Muscle layer of duodenum (tissue), 2 donors: ENCODE measurements around the gene ZCCHC24.
"Not testable (repeated sequence)": the region's sequence is repeated elsewhere in the genome, so short reads cannot be mapped to it uniquely, and the experiment has no call there.

Experiments used
- H3K27ac ChIP-seq: one replicate; pipeline ENCODE4 v1.7.0; 2013; ENCODE audit warnings: mild to moderate bottlenecking, low read length
- H3K27me3 ChIP-seq: one replicate; pipeline ENCODE4 v1.7.0; 2013; ENCODE audit warnings: low read depth, mild to moderate bottlenecking, control low read depth, low read length
- H3K36me3 ChIP-seq, 2 donors: one replicate each; pipeline ENCODE4 v1.7.0; 2013; ENCODE audit warnings: low read length in 2 of 2, control low read depth in 1 of 2, mild to moderate bottlenecking in 1 of 2; ENCODE audit not compliant: insufficient read depth in 2 of 2, control insufficient read depth in 1 of 2
- H3K4me1 ChIP-seq, 2 donors: one replicate each; pipeline ENCODE4 v1.7.0; 2013; ENCODE audit warnings: low read length in 2 of 2, mild to moderate bottlenecking in 2 of 2, control low read depth in 1 of 2, moderate library complexity in 1 of 2; ENCODE audit not compliant: insufficient read depth in 2 of 2, control insufficient read depth in 1 of 2
- H3K4me3 ChIP-seq, 2 donors: one replicate each; pipeline ENCODE4 v1.7.0; 2013; ENCODE audit warnings: low read length in 2 of 2, low read depth in 1 of 2, mild to moderate bottlenecking in 1 of 2
- H3K9me3 ChIP-seq, 2 donors: one replicate each; pipeline ENCODE4 v1.7.0; 2013; ENCODE audit warnings: low read length in 2 of 2, control low read depth in 1 of 2, mild to moderate bottlenecking in 1 of 2; ENCODE audit not compliant: control insufficient read depth in 1 of 2
- donor health status: healthy.

Gene ZCCHC24

DNA sequence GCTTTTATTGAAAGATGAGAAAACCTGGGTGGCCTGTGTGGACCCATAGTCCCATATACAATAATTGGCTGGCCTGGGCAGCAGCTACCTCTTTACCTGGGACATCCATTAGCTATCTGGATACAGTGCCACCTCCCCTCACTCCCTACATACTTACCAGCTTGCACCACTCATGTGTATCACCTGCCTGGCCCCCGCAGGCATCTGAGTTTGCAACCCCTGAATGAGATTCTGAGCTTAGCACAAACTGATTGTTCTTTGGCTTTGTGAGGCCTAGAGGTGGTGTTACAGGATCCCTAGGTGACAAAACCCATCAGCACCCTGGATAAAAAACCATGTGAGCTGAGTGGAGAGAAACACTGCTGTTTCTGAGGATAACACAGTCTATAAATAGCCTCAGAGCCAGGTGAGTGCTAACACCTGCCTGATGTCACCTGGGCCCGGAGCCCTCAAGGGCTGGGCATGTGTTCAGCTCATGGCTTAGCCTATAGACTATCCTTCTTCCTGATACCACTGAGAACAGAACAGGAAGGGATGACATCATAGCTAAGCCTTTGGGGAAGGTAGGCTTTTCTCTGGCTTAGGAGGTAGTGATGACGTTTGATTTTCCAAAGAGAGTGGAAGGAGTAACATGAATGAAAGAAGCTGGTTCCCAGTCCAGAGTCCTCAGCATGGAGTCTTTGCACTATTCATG is 100.8 kb downstream of the ZCCHC24 start:
- Histone ChIP-seq H3K4me3 (no peak overlapping the region), H3K27ac (no peak overlapping the region), H3K27me3 (no peaks in the 10 kb centered on the region), H3K4me1 (peaks cover 6 to 20% of the 10 kb centered on the region in 2 donors), H3K9me3 (no peaks in the 10 kb centered on the region), H3K36me3 (peaks cover 4% of the 10 kb centered on the region in 2 donors)

DNA sequence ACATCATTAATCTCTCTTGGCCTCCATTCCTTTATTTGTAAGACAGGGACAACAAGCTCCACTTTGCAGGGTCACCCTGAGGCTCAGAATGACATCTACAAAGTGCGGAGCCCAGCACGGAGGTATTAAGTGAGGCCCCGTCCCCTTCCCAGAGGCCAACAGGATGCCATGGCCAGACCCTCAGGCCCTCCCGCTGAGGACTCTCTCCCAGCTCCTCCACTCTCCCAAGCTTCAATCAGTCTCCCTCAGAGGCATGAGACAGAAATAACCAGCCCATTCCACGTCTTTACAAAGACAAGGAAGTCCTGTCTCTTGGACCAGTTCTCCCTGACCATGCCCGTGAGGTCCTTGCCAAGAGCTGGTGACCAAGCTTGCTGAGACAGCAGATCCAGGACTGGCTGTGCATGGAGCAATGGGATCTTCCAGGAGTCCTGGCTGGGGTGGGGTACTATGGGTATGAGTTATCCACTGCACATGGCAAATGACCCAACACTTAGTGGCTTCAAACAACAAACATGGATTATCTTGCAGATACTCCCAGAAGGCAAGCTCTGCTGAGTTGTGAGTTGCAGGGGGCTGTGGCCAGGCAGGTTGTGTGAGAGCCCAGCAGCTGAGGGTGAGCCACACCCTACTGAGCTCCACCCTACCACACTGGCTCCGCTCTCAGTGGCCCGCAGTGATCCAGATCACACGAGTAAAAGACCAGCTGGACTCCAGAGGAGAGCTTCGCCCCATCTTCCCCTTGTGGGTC is 102.4 kb downstream of the ZCCHC24 start:
- H3K4me1 ChIP-seq = peaks cover 0 to 7% of the 10 kb centered on the region in 2 donors
- no peak overlapping the region for H3K27ac ChIP-seq
- H3K4me3 ChIP-seq = no peak overlapping the region
- H3K27me3 ChIP-seq = no peaks in the 10 kb centered on the region
- no peaks in the 10 kb centered on the region for H3K9me3 ChIP-seq
- H3K36me3 ChIP-seq = no peaks in the 10 kb centered on the region

DNA sequence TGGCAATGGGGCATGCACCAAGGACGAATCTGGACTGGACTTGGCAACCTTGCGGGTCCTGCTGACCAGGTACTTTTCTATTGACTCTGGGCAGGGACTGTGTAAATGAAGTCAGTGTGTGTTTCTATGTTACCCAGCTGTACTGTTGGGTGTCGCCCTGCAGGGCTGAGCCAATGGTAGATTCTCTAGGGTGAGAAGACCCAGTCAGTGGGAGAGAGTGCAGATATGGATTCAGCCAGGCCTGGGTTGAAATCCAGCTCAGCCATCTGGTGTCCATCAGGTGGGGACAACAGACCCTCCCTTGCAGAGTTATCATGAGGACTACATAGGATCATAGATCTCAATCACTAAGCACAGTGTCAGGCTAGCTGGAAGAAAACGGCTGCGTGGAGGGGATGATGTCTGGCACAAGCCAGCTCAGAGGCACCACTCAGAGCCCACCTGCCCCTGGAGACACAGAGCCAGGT is 103.1 kb downstream of the ZCCHC24 start:
- Histone ChIP-seq H3K36me3 (no peaks in the 10 kb centered on the region), H3K27me3 (no peaks in the 10 kb centered on the region), H3K27ac (no peak overlapping the region), H3K4me3 (no peak overlapping the region), H3K4me1 (peaks cover 0 to 7% of the 10 kb centered on the region in 2 donors), H3K9me3 (no peaks in the 10 kb centered on the region)

DNA sequence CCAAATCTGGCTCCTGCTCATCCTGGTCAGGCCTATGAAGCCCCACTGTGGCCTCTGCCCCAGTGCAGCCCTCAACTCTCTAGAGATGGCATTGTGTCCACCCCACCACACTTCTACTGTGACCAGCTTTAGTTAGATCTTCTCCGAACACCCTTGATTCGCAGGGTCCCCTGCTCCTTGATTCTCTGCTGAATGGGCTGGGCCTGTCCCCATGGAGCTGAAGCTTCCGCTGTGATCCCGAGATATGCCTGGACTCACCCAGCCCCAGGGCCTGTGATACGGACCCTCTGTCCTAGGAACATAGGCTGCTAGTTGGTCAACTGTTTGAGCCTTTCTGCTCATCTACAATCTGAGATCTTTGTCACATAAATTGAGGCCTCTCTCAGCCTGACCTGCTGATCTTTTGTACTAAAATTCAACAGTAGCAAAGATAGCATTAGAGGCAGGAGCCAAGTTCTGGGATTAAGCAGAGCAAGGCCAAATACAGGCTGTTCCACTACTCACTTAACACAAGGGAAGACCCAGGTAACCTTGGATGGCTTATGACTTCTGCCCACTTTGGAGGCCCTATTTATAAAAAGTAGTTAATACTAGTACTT is 104.7 kb downstream of the ZCCHC24 start:
- H3K4me3 ChIP-seq = no peak overlapping the region
- H3K9me3 ChIP-seq = no peaks in the 10 kb centered on the region
- no peak overlapping the region for H3K27ac ChIP-seq
- H3K4me1 ChIP-seq = peaks cover 0 to under 1% of the 10 kb centered on the region in 2 donors
- no peaks in the 10 kb centered on the region for H3K36me3 ChIP-seq
- H3K27me3 ChIP-seq = no peaks in the 10 kb centered on the region

DNA sequence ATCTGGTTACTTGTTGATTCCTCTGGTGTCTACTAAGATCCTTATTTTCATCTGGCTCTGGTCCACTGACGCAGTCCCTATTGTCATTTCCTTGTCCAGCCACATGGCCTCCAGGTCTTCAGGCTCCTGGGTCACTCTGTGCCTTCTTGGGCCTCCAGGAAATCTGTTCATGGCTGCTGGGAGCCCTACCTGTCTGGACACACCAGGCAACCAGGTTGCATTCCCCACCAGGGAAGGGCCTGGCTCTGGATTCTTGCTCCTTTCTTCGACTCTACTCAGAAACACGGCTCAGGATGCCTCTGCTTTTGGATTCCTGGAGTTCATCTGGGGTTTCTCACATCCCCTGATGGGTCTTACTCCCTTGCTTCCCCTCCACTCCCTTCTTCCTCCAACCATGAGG is 106.2 kb downstream of the ZCCHC24 start:
- H3K27ac ChIP-seq = no peak overlapping the region
- H3K4me3 ChIP-seq = no peak overlapping the region
- H3K36me3 ChIP-seq = no peaks in the 10 kb centered on the region
- peaks cover 0 to 3% of the 10 kb centered on the region in 2 donors for H3K4me1 ChIP-seq
- no peaks in the 10 kb centered on the region for H3K9me3 ChIP-seq
- no peaks in the 10 kb centered on the region for H3K27me3 ChIP-seq

DNA sequence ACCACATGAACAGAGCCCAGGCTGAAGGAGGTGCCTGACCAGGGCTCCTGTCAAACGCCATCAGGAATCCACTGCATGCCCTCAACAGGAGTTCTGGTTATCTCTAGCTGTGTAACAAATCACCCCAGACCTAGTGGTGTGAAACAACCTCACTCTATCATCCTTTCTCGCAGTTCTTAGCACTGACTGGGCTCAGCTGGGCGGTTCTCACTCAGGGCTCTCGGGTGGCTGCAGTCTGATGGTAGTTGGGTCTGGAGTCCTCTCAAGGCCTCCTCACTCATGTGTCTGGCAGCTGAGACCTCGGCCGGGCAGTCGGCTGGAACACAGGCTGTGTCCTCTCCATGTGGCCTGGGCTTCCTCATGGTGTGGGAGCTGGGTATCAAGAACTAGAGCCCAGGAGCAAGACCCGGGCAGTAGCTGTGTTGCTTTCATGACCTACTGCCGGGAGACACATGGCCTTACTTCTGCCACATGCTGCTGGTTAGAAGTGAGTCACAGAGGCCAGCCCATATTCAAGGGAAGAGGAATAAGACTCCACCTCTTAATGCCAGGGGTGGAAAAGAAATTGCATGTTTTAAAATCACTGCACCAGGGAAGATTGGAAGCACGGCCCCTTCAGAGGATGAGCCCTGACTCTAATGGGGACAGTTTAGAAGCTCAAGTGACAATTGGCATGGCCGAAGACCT is 107.5 kb downstream of the ZCCHC24 start:
- H3K27me3 ChIP-seq, H3K27ac ChIP-seq: not testable (repeated sequence)

DNA sequence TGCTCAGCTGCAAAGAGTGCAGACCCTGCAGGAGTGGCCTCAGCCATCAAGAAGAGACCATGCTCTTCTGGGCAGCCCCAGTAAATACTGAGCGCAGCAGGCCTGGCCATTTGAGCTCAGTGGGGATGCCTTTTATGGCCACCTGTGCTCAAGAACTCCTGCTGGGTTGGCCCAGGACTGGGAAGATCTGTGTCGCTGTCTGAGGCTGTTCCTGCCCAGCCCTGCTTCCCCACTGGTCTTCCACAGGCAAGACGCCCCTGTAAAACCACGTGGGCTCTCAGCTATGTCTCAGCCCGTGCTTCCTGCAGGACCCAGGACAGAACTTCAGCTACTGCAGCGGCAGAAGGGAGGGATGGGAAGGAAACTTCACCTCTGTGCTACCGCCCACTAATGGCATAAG is 108.7 kb downstream of the ZCCHC24 start:
- H3K27me3 ChIP-seq = no peaks in the 10 kb centered on the region
- no peaks in the 10 kb centered on the region for H3K36me3 ChIP-seq
- H3K27ac ChIP-seq = no peak overlapping the region
- H3K9me3 ChIP-seq = no peaks in the 10 kb centered on the region
- no peak overlapping the region for H3K4me3 ChIP-seq
- peaks cover 0 to 3% of the 10 kb centered on the region in 2 donors for H3K4me1 ChIP-seq

More for the DNA sequence above, 107.5 kb downstream of the ZCCHC24 start:
- H3K4me1 ChIP-seq, H3K9me3 ChIP-seq, H3K4me3 ChIP-seq, H3K36me3 ChIP-seq: not testable (repeated sequence)

DNA sequence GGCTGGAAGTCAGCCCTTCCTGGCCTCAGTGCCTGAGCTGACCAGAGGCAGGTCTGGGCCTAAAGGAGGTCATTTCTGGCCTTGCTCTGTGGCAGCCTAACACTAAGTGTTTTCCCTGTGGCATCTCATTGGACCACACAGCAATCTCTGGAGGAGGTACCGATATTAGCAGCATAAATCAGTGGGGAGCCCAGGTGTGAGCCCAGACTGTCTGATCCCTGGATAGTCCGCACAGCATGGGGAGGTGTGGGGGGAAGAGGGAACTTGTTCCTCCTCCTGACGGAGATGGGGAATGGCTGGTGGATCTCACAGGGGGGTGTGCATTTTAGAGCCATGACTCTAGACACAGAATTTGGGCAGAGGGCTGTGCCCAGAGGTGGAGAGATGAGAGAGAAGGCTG is 109.1 kb downstream of the ZCCHC24 start:
- H3K9me3 ChIP-seq = no peaks in the 10 kb centered on the region
- H3K36me3 ChIP-seq = no peaks in the 10 kb centered on the region
- no peak overlapping the region for H3K4me3 ChIP-seq
- H3K27me3 ChIP-seq = no peaks in the 10 kb centered on the region
- no peak overlapping the region for H3K27ac ChIP-seq
- H3K4me1 ChIP-seq = peaks cover 0 to 3% of the 10 kb centered on the region in 2 donors

DNA sequence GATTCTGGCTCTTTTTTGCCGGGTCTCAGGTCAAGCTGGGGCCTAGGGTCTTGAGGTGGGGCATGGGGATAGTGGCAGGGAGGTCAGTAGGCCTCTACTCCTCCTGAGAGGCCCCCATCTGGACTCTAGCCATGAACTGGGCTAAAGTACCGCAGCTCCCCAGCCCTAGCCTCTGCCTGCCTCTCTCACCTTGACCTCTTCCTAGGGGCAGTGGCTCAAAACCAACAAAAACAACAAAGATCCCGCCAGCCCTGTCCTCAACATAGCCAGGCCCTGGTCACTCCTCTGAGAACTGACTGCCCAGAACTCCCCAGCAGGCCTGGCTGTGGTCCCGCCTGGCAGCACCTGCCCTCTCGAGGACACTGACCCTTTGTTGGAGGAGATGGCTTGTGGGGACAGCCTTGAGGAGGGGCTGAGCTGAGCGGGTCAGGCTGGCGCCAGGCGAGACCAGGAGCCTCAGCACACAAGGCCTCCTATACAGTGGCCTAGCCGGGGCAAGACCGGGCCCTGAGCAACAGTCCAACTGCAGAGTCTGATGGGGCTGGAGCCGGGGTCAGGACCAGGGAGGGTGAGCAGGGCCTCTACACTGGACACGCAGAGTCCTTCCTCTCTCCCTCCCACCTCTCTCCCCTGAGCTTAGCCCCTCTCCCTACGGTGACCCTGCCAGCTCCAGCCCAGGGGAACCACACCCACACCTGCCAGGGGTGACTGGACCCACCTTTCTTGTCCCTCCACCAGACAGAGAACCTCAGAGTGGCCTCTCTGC is 109.8 kb downstream of the ZCCHC24 start:
- H3K27ac ChIP-seq = no peak overlapping the region
- no peaks in the 10 kb centered on the region for H3K36me3 ChIP-seq

DNA sequence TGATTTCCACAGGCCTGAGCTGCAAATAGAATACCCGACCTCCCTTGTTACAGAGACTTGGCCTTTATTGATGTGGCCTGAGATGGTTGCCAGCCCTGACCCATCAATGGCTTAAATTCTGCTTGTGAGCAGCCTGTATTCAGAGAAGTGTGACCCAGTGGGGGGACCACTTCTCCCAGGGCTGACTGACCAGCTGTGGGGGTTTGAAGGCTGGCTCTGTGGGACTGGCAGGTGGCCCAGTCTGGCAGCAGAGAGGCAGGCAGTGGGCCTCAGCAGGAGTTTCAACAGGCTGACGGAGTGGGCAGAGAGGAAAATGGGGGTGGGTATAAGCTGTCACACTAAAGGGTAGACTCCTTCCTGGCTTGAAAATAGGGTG is 110.3 kb downstream of the ZCCHC24 start:
- Histone ChIP-seq H3K36me3 (no peaks in the 10 kb centered on the region), H3K4me3 (no peak overlapping the region), H3K4me1 (peaks cover 0 to 3% of the 10 kb centered on the region in 2 donors), H3K9me3 (no peaks in the 10 kb centered on the region), H3K27me3 (no peaks in the 10 kb centered on the region), H3K27ac (no peak overlapping the region)

More for the DNA sequence above, 109.8 kb downstream of the ZCCHC24 start:
- no peaks in the 10 kb centered on the region for H3K9me3 ChIP-seq
- H3K27me3 ChIP-seq = no peaks in the 10 kb centered on the region
- peaks cover 0 to 3% of the 10 kb centered on the region in 2 donors for H3K4me1 ChIP-seq
- H3K4me3 ChIP-seq = no peak overlapping the region
